Measurements from ENCODE around the gene KIF1A. TPM values are rescaled to one million over a fixed set of nuclear protein-coding genes. Genes with fewer than 3 reads are reported as not detected.

KIF1A gene
- total and polyA plus RNA-seq, 2 donors (not counting 3 experiments of a cell fraction or from before 2014, with no cell fraction given) = 0.11 to 0.64 TPM

DNA sequence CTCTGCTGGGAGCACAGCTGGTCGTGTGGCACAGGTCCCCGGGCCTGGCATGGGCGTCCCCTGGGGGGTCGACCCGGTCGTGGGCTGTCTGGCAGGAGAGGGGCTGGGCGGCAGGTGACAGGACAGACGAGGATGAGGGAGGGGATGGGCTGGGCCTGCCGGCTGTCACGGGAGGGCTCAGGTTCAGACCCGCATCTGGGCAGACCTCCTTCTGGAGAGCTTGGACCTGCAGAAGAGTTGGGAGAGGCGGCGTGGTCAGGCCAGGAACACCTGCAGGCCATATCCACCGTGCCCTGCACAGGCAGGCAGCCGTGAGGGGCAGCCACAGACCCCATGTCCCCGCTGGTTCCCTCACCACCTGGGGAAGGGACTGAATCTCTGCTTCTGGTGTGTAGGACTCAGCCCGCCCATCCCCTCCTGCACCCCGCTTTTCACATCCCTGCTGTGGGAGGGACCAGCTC is 102.8 kb downstream of the KIF1A start:
- Histone ChIP-seq H3K27me3 (ENCODE audit: control insufficient read depth in 2 of 2, insufficient read depth in 2 of 2, low read length in 2 of 2) (no peaks in the 10 kb centered on the region), H3K36me3 (ENCODE audit: control insufficient read depth in 2 of 2, extremely low read depth in 1 of 2, insufficient read depth in 2 of 2, low read length in 2 of 2) (no peaks in the 10 kb centered on the region), H3K9me1 (replicated peaks; ENCODE audit: control insufficient read depth, extremely low read depth, insufficient read depth, low read length) (no peaks in the 10 kb centered on the region), H2AFZ (ENCODE audit: low read depth, low read length) (no peak overlapping the region), H3K79me2 (ENCODE audit: control insufficient read depth, insufficient read depth, low read length) (no peaks in the 10 kb centered on the region), H3K9me3 (replicated peaks; ENCODE audit: control insufficient read depth, insufficient read depth, low read length) (no peaks in the 10 kb centered on the region), H3K4me3 (replicated peaks in 1 of 3; ENCODE audit: insufficient read depth in 1 of 3, low read depth in 1 of 3, low read length in 3 of 3) (no peak overlapping the region), H3K9ac (replicated peaks; ENCODE audit: extremely low read depth, insufficient read depth, low read length) (no peak overlapping the region), H4K20me1 (replicated peaks; ENCODE audit: control insufficient read depth, extremely low read depth, insufficient read depth, low read length) (no peaks in the 10 kb centered on the region), H3K4me2 (ENCODE audit: insufficient read depth, low read length) (no peak overlapping the region), H3K27ac (ENCODE audit: insufficient read depth, low read depth, low read length) (no peak overlapping the region), H3K4me1 (ENCODE audit: control insufficient read depth, extremely low read depth, insufficient read depth, low read length) (no peaks in the 10 kb centered on the region)
- dilution Hi-C loops (cut with MboI; ENCODE audit: extremely low pct_ligation_motif_present, low sequenced_read_pairs) (no loop called here), intact Hi-C loops (cut with micrococcal nuclease) (no loop called here)
- no peak for FAIRE-seq
- TF ChIP-seq EZH2 (IDR thresholded peaks at IDR 0.05; ENCODE audit: borderline replicate concordance, low read depth, low read length, severe bottlenecking) = no peak
- TF ChIP-seq, protein P1, sequence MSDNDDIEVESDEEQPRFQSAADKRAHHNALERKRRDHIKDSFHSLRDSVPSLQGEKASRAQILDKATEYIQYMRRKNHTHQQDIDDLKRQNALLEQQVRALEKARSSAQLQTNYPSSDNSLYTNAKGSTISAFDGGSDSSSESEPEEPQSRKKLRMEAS (IDR thresholded peaks at IDR 0.05; ENCODE audit: insufficient read depth, insufficient read length) = no peak
- DNase-seq (ENCODE audit: low read depth, low spot score) = no peak
- no TSS peak for BruUV-seq (replicated peaks)
- ChIA-PET CTCF (no interaction called here), POLR2A (no interaction called here)

DNA sequence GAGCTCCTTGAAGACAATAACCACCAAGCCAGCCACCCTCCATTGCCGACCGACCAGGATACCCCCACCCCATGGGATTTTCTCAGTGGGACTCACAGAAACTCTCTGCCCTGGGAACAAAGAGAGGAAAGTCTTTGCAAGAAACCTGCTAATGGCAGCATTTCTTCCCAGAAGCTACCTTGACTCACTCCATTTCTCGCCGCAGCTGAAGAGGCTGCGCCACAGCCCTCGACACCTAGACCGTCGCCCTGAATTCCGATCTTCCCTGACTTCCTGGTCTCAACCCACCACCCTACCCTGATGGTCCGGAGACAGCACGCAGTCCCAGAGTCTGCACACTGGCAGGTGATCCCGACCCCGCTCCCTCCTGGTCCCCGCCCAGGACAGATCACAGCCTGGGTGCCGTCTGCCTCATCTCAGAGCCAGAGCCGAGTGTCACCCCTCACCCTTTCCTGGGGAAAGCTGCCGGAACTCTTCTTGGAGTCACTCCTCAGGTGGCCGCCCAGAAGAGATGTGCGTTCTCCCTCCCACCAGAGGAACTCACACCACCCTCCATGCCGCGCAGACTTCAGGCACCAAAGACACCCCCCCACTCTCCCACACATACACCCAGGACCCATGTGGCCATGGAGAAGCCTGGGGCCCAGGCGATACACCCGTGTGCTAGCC is 103.8 kb downstream of the KIF1A start:
- no TSS peak for BruUV-seq (replicated peaks)
- no peak for FAIRE-seq

More for the DNA sequence above, 103.8 kb downstream of the KIF1A start:
- Histone ChIP-seq H3K4me1 (ENCODE audit: control insufficient read depth, extremely low read depth, insufficient read depth, low read length) (no peaks in the 10 kb centered on the region), H2AFZ (ENCODE audit: low read depth, low read length) (no peak overlapping the region), H3K27ac (ENCODE audit: insufficient read depth, low read depth, low read length) (no peak overlapping the region), H4K20me1 (replicated peaks; ENCODE audit: control insufficient read depth, extremely low read depth, insufficient read depth, low read length) (no peaks in the 10 kb centered on the region), H3K9ac (replicated peaks; ENCODE audit: extremely low read depth, insufficient read depth, low read length) (no peak overlapping the region), H3K27me3 (ENCODE audit: control insufficient read depth in 2 of 2, insufficient read depth in 2 of 2, low read length in 2 of 2) (no peaks in the 10 kb centered on the region), H3K9me1 (replicated peaks; ENCODE audit: control insufficient read depth, extremely low read depth, insufficient read depth, low read length) (no peaks in the 10 kb centered on the region), H3K36me3 (ENCODE audit: control insufficient read depth in 2 of 2, extremely low read depth in 1 of 2, insufficient read depth in 2 of 2, low read length in 2 of 2) (no peaks in the 10 kb centered on the region), H3K4me2 (ENCODE audit: insufficient read depth, low read length) (no peak overlapping the region), H3K79me2 (ENCODE audit: control insufficient read depth, insufficient read depth, low read length) (no peaks in the 10 kb centered on the region), H3K9me3 (replicated peaks; ENCODE audit: control insufficient read depth, insufficient read depth, low read length) (no peaks in the 10 kb centered on the region), H3K4me3 (replicated peaks in 1 of 3; ENCODE audit: insufficient read depth in 1 of 3, low read depth in 1 of 3, low read length in 3 of 3) (no peak overlapping the region)
- dilution Hi-C loops (cut with MboI; ENCODE audit: extremely low pct_ligation_motif_present, low sequenced_read_pairs) = no loop called here
- DNase-seq (ENCODE audit: low read depth, low spot score) = no peak
- CTCF ChIA-PET = no interaction called here
- TF ChIP-seq POLR2A (IDR thresholded peaks at IDR 0.05; ENCODE audit: low read depth, low read length) = no peak
- no peak for TF ChIP-seq POLR2AphosphoS5 (IDR thresholded peaks at IDR 0.05; ENCODE audit: insufficient read depth, low read depth, low read length)
- TF ChIP-seq, protein P1 (IDR thresholded peaks at IDR 0.05; ENCODE audit: insufficient read depth, insufficient read length) = no peak
- no peak for TF ChIP-seq GATA2 (IDR thresholded peaks at IDR 0.05; ENCODE audit: insufficient read depth, insufficient read length, low read depth, low read length)
- no peak for TF ChIP-seq JUN (IDR thresholded peaks at IDR 0.05; ENCODE audit: borderline replicate concordance, insufficient read depth, insufficient read length, low read depth)
- TF ChIP-seq FOS (IDR thresholded peaks at IDR 0.05; ENCODE audit: borderline replicate concordance, insufficient read depth, low read length) = no peak
- TF ChIP-seq MYC (IDR thresholded peaks at IDR 0.05; ENCODE audit: low read depth, low read length) = no peak
- TF ChIP-seq, protein P2, sequence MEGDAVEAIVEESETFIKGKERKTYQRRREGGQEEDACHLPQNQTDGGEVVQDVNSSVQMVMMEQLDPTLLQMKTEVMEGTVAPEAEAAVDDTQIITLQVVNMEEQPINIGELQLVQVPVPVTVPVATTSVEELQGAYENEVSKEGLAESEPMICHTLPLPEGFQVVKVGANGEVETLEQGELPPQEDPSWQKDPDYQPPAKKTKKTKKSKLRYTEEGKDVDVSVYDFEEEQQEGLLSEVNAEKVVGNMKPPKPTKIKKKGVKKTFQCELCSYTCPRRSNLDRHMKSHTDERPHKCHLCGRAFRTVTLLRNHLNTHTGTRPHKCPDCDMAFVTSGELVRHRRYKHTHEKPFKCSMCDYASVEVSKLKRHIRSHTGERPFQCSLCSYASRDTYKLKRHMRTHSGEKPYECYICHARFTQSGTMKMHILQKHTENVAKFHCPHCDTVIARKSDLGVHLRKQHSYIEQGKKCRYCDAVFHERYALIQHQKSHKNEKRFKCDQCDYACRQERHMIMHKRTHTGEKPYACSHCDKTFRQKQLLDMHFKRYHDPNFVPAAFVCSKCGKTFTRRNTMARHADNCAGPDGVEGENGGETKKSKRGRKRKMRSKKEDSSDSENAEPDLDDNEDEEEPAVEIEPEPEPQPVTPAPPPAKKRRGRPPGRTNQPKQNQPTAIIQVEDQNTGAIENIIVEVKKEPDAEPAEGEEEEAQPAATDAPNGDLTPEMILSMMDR (IDR thresholded peaks at IDR 0.05; ENCODE audit: extremely low read depth in 1 of 2, insufficient read depth in 1 of 2, low read depth in 1 of 2, low read length in 2 of 2) = no peak
- no peak for TF ChIP-seq EZH2 (IDR thresholded peaks at IDR 0.05; ENCODE audit: borderline replicate concordance, low read depth, low read length, severe bottlenecking)
- intact Hi-C loops (cut with micrococcal nuclease) = no loop called here
- POLR2A ChIA-PET = no interaction called here

Measured in endothelial cell of umbilical vein (primary cell).